Gastrocnemius medialis (tissue), 4 donors: ENCODE results near the gene ITPR3. TPM values are rescaled to one million over a fixed set of nuclear protein-coding genes. Genes with fewer than 3 reads are reported as not detected.

Experiments
- ATAC-seq, 2 donors: fragments of 150-250 bp; one replicate each; pipeline ENCODE4 v1.9.1; 2016
- DNase-seq, 2 donors: peaks; one replicate each; pipeline ENCODE4 v3.0.0-alpha.2; 2019
- H3K27ac ChIP-seq, 4 donors: fragments of 200-600 bp; sonication (generic); 1 replicate in 1 of 4; 2 replicates in 3 of 4; pipeline ENCODE4 v1.5.1; 2016 to 2018; ENCODE audit warnings: mild to moderate bottlenecking in 2 of 4, moderate library complexity in 1 of 4
- H3K27me3 ChIP-seq, 3 donors: fragments of 200-600 bp; sonication (generic) in 2 of 3; 1 replicate in 1 of 3; 2 replicates in 2 of 3; pipeline versions ENCODE4 v1.5.1 to v1.6.0; 2016 to 2019; ENCODE audit warnings: mild to moderate bottlenecking in 1 of 3, moderate library complexity in 1 of 3
- H3K36me3 ChIP-seq, 2 donors: fragments of 200-600 bp; sonication (generic) in 1 of 2; one replicate each; pipeline ENCODE4 v1.5.1; 2017 to 2018
- H3K4me1 ChIP-seq, 2 donors: fragments of 200-600 bp; sonication (generic) in 1 of 2; one replicate each; pipeline ENCODE4 v1.5.1; 2016 to 2017; ENCODE audit warnings: mild to moderate bottlenecking in 2 of 2
- H3K4me3 ChIP-seq, 4 donors: fragments of 200-600 bp; sonication (generic) in 3 of 4; 1 replicate in 1 of 4; 2 replicates in 3 of 4; pipeline ENCODE4 v1.5.1; 2016 to 2019; ENCODE audit warnings: mild to moderate bottlenecking in 2 of 4
- H3K9me3 ChIP-seq, 3 donors: fragments of 200-600 bp; sonication (generic) in 2 of 3; 1 replicate in 1 of 3; 2 replicates in 2 of 3; pipeline ENCODE4 v1.5.1; 2016 to 2019
- POLR2A ChIP-seq, 2 donors: fragments of 450-650 bp; IDR thresholded peaks; one replicate each; pipeline ENCODE4 v1.6.1; 2017; ENCODE audit warnings: antibody characterized with exemption in 2 of 2, mild to moderate bottlenecking in 2 of 2, moderate library complexity in 2 of 2
- in situ Hi-C, 4 donors: fragments of 200-750 bp; cut with MboI; loops; one replicate each; pipeline versions ENCODE4 v1.15.0 to v1.8.0; 2017; ENCODE audit warnings: low sequenced_read_pairs in 4 of 4
- intact Hi-C: fragments of 100-400 bp; cut with DNase I; formaldehyde crosslinking; loops from one replicate; pipeline ENCODE4 v1.15.1; 2023; ENCODE audit warnings: low total_unique reads
- total RNA-seq, 4 donors: library from RNA; depleted of rRNA; stranded (reverse); fragments of >200 nt; gene quantifications; one replicate each; pipeline versions ENCODE4 v1.1.0 to v1.2.3, GENCODE V29; 2016
- TF ChIP-seq, protein P1 (sequence below), 5 experiments: fragments of 450-650 bp in 3 of 5; fragments of 200-600 bp in 2 of 5; sonication (generic) in 2 of 5; IDR thresholded peaks in 4 of 5; conservative IDR thresholded peaks in 1 of 5; 1 replicate in 4 of 5; 2 replicates in 1 of 5; pipeline ENCODE4 v1.5.1; 2016 to 2019; ENCODE audit warnings: antibody characterized with exemption in 5 of 5, mild to moderate bottlenecking in 3 of 5, moderate library complexity in 3 of 5

The ITPR3 gene
- total RNA-seq, 4 donors from 2014 or later: 1.9 to 6.8 (median 4.2) TPM

DNA sequence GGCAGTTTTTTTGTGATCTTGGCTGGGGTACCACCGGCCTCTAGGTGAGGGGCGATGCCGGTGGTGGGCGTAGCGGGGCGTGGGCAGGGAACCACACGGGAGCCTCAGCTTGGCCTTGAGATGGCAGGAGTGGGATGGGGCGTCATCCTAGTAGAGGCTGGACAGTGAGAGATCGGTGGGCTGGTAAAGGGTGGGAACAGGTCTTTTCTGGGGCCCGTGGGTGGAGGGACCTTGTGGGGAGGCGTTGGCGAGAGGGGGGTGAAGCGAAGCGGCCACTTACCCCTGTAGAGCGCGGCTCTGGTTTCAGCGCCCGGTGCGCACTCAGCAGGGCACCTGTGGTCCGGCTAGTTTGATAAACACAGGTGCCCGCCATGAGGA is 12.0 kb downstream of the ITPR3 start:
- Histone ChIP-seq H3K4me3 (peak overlapping the region; percentile 48 to 70 (median 54)), H3K4me1 (peaks cover 13 to 20% of the 10 kb centered on the region in 2 donors), H3K27me3 (no peaks in the 10 kb centered on the region), H3K27ac (peak overlapping the region; percentile 7 to 55 (median 40)), H3K9me3 (no peaks in the 10 kb centered on the region), H3K36me3 (no peaks in the 10 kb centered on the region)
- no peak for TF ChIP-seq POLR2A (IDR thresholded peaks at IDR 0.05)
- TF ChIP-seq, protein P1, sequence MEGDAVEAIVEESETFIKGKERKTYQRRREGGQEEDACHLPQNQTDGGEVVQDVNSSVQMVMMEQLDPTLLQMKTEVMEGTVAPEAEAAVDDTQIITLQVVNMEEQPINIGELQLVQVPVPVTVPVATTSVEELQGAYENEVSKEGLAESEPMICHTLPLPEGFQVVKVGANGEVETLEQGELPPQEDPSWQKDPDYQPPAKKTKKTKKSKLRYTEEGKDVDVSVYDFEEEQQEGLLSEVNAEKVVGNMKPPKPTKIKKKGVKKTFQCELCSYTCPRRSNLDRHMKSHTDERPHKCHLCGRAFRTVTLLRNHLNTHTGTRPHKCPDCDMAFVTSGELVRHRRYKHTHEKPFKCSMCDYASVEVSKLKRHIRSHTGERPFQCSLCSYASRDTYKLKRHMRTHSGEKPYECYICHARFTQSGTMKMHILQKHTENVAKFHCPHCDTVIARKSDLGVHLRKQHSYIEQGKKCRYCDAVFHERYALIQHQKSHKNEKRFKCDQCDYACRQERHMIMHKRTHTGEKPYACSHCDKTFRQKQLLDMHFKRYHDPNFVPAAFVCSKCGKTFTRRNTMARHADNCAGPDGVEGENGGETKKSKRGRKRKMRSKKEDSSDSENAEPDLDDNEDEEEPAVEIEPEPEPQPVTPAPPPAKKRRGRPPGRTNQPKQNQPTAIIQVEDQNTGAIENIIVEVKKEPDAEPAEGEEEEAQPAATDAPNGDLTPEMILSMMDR (IDR thresholded peaks at IDR 0.05 in 4 of 5, conservative IDR thresholded peaks at IDR 0.05 in 1 of 5): no peak
- intact Hi-C loops: loop anchor here (1.0 to 5.0 kb wide), 3 partner anchors 44 to 154 kb away; partner anchors contain the start of gene LEMD2
- DNase-seq (no peak), ATAC-seq (peak; percentile 22 to 25)
- in situ Hi-C loops: loop anchor here in 1 of 4 donors (10.0 kb wide), 1 partner anchor 48 kb away; the partner anchor contains the start of gene BAK1

DNA sequence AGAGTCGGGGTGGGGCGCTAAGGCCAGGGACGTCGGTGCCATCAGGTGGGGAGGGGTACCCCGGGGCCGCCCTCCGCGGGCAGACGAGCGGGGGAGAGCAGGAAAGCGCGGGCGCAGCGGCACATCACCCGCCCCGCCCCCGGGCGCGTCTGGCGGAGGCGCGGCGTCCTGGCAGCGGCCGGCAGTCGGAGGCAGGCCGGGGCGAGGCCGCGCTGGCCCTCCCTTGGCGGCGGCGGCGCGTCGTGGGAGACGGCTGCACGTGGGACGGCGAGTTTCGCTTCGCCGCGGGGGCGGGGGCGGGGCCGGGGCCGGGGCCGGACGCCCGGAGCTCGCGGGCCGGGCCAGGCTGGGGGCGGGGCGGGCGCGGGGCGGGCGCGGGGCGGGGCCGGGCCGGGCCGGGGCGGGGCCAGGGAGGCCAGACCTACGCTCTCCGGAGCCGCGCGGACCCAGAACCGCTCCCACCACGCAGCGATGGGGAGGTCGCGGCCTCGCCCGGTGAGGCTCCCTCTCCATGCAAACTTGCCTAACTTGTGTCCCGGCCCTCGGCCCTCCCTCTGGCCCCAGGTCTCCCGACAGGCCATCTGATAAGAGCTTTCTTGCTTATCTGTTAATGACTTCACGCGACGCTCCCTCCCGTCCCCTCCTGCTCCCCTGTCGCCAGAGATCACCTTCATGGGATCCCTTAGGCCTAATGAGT is 12.5 kb downstream of the ITPR3 start:
- intact Hi-C loops: loop anchor here (1.0 to 5.0 kb wide), 3 partner anchors 44 to 154 kb away; partner anchors contain the start of gene LEMD2
- DNase-seq: peak; percentile 27 to 61
- H3K27me3 ChIP-seq: no peaks in the 10 kb centered on the region
- no peaks in the 10 kb centered on the region for H3K9me3 ChIP-seq
- TF ChIP-seq POLR2A (IDR thresholded peaks at IDR 0.05): peak in 1 of 2 donors; percentile 9
- TF ChIP-seq, protein P1 (IDR thresholded peaks at IDR 0.05 in 4 of 5, conservative IDR thresholded peaks at IDR 0.05 in 1 of 5): no peak
- peak; percentile 79 to 87 for ATAC-seq
- no peaks in the 10 kb centered on the region for H3K36me3 ChIP-seq
- peak overlapping the region; percentile 12 to 59 (median 41) for H3K27ac ChIP-seq
- in situ Hi-C loops: loop anchor here in 1 of 4 donors (10.0 kb wide), 1 partner anchor 49 kb away; the partner anchor contains the start of gene BAK1
- H3K4me3 ChIP-seq: peak overlapping the region; percentile 51 to 78 (median 54)
- peaks cover 13 to 20% of the 10 kb centered on the region in 2 donors for H3K4me1 ChIP-seq

DNA sequence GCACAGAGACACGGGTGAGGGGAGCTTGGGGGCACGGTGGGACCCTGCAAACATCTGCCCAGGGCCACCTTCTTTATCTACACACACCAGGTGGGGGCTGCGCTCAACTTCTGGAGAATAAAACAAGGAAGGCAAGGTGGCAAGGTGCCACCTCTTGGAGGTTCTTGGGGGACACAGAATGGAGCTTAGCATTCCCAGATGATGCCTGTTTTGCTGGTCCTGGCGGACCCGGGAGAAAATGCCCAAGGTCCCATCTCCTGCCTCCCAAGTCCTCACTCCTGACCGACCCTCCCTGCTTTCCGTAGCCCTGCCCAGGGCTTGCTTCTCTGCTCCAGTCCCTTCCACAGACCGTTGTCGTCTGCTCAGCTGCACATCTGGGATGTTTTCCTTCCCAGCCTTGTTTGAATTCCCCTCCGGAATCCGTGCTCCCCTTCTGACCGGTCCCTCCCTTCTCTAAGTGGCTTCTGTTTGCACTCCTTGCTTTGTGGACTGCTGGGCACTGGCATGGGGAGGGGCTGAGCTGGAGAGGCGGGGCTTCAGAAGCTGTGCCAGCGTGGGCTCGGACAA is 13.1 kb downstream of the ITPR3 start:
- in situ Hi-C loops: loop anchor here in 1 of 4 donors (10.0 kb wide), 1 partner anchor 49 kb away; the partner anchor contains the start of gene BAK1
- H3K4me3 ChIP-seq: peak overlapping the region; percentile 51 to 78 (median 54)
- H3K4me1 ChIP-seq: peaks cover 13 to 20% of the 10 kb centered on the region in 2 donors

DNA sequence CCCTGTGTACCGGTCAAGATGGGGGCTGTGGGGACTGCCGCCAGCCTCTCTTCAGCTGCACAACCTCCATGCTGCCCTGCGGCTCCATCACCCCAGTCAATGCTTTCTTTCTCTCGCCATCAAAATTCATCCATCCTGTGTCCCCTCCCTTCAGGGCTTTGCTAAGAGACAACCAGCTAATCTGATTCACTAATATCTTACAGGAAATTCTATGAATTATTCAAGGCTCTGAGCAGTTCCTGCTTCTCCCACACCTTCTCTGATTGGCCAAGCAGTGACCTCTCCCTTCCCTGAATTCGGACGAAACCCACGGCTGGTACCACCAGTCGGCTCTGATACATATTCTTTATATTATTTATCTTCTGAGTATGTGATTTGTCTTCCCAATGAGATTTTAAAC is 13.8 kb downstream of the ITPR3 start:
- in situ Hi-C loops: loop anchor here in 1 of 4 donors (10.0 kb wide), 1 partner anchor 50 kb away; the partner anchor contains the start of gene BAK1

More for the DNA sequence above, 13.1 kb downstream of the ITPR3 start:
- Histone ChIP-seq H3K36me3 (no peaks in the 10 kb centered on the region), H3K27ac (peak overlapping the region in 3 of 4 donors; percentile 12 to 59 (median 48)), H3K9me3 (no peaks in the 10 kb centered on the region), H3K27me3 (no peaks in the 10 kb centered on the region)
- intact Hi-C loops: loop anchor here (5.0 kb wide), 2 partner anchors 68 to 153 kb away; partner anchors contain the start of gene LEMD2
- ATAC-seq: peak in 1 of 2 donors; percentile 3
- no peak for TF ChIP-seq POLR2A (IDR thresholded peaks at IDR 0.05)
- TF ChIP-seq, protein P1 (IDR thresholded peaks at IDR 0.05 in 4 of 5, conservative IDR thresholded peaks at IDR 0.05 in 1 of 5): no peak
- DNase-seq: no peak

More for the DNA sequence above, 13.8 kb downstream of the ITPR3 start:
- H3K4me3 ChIP-seq: no peak overlapping the region
- DNase-seq: no peak
- no peak for TF ChIP-seq POLR2A (IDR thresholded peaks at IDR 0.05)
- TF ChIP-seq, protein P1 (IDR thresholded peaks at IDR 0.05 in 4 of 5, conservative IDR thresholded peaks at IDR 0.05 in 1 of 5): no peak
- ATAC-seq: no peak
- no peaks in the 10 kb centered on the region for H3K36me3 ChIP-seq
- peaks cover 13 to 20% of the 10 kb centered on the region in 2 donors for H3K4me1 ChIP-seq
- intact Hi-C loops: loop anchor here (5.0 kb wide), 2 partner anchors 67 to 152 kb away; partner anchors contain the start of gene LEMD2
- no peak overlapping the region for H3K27ac ChIP-seq
- H3K9me3 ChIP-seq: no peaks in the 10 kb centered on the region
- no peaks in the 10 kb centered on the region for H3K27me3 ChIP-seq
